C4-2B (cell line): ENCODE results near the gene IQCE.

ENCODE experiments used
- CTCF ChIP-seq: fragments of 450-650 bp; conservative IDR thresholded peaks from 2 replicates; pipeline ENCODE4 v1.5.1; 2017; ENCODE audit warnings: mild to moderate bottlenecking
- ZFX ChIP-seq: fragments of 450-650 bp; IDR thresholded peaks from 2 replicates; pipeline ENCODE4 v1.6.1; 2017

- no peak for TF ChIP-seq CTCF
- no peak for TF ChIP-seq ZFX
Measured at GRCh38 chr7:2546776-2547586, 11.8 kb upstream of the IQCE start.
